H9 (cell line): ENCODE results near the gene ARL16. TPM values are rescaled to one million over a fixed set of nuclear protein-coding genes. Genes with fewer than 3 reads are reported as not detected.

Experiments
- DNase-seq: peaks from one replicate; pipeline ENCODE4 v3.0.0-alpha.2; 2017
- H2AFZ ChIP-seq: one replicate; pipeline ENCODE4 v1.6.1; 2013; ENCODE audit warnings: mild to moderate bottlenecking, low read length, control low read depth, moderate library complexity
- H2AK5ac ChIP-seq: 2 replicates; pipeline ENCODE4 v1.6.1; 2013; ENCODE audit warnings: low read length, control low read depth, mixed read lengths; ENCODE audit not compliant: insufficient read length
- H2BK120ac ChIP-seq: one replicate; pipeline ENCODE4 v1.6.1; 2013; ENCODE audit warnings: low read depth, mild to moderate bottlenecking, low read length, control low read depth, inconsistent platforms; ENCODE audit not compliant: poor library complexity, severe bottlenecking
- H2BK12ac ChIP-seq: 2 replicates; pipeline ENCODE4 v1.6.1; 2013; ENCODE audit warnings: low read length, control low read depth, mixed read lengths, low read depth; ENCODE audit not compliant: insufficient read length
- H2BK15ac ChIP-seq: 2 replicates; pipeline ENCODE4 v1.6.1; 2013; ENCODE audit warnings: low read depth, low read length, control low read depth
- H2BK20ac ChIP-seq: one replicate; pipeline ENCODE4 v1.6.1; 2013; ENCODE audit warnings: low read depth, mild to moderate bottlenecking, low read length, control low read depth, inconsistent platforms; ENCODE audit not compliant: poor library complexity, severe bottlenecking
- H2BK5ac ChIP-seq: 2 replicates; pipeline ENCODE4 v1.6.1; 2013; ENCODE audit warnings: low read length, control low read depth, mixed read lengths; ENCODE audit not compliant: insufficient read length
- H3K14ac ChIP-seq: 2 replicates; pipeline ENCODE4 v1.6.1; 2013; ENCODE audit warnings: low read length, control low read depth; ENCODE audit not compliant: insufficient read depth
- H3K18ac ChIP-seq: 2 replicates; pipeline ENCODE4 v1.6.1; 2013; ENCODE audit warnings: low read depth, mild to moderate bottlenecking, mixed read lengths, low read length, control low read depth; ENCODE audit not compliant: insufficient read length
- H3K23ac ChIP-seq: 2 replicates; pipeline ENCODE4 v1.6.1; 2013; ENCODE audit warnings: low read length, control low read depth, mixed read lengths, low read depth; ENCODE audit not compliant: insufficient read length
- H3K23me2 ChIP-seq: 2 replicates; pipeline ENCODE4 v1.6.1; 2013; ENCODE audit warnings: low read depth, mild to moderate bottlenecking, mixed read lengths, low read length, control low read depth; ENCODE audit not compliant: insufficient read length, poor library complexity, severe bottlenecking
- H3K27ac ChIP-seq: 2 replicates; pipeline ENCODE4 v1.5.1; 2013; ENCODE audit warnings: low read length, control low read depth, mixed read lengths, low read depth; ENCODE audit not compliant: insufficient read length
- H3K27me3 ChIP-seq: 2 replicates; pipeline ENCODE4 v1.6.1; 2013; ENCODE audit warnings: low read length, control low read depth, inconsistent platforms; ENCODE audit not compliant: insufficient read depth
- H3K4ac ChIP-seq: 2 replicates; pipeline ENCODE4 v1.6.1; 2013; ENCODE audit warnings: low read depth, mild to moderate bottlenecking, control low read depth, inconsistent platforms, low read length, moderate library complexity
- H3K4me1 ChIP-seq: 2 replicates; pipeline ENCODE4 v1.6.1; 2013; ENCODE audit warnings: low read length, control low read depth, inconsistent platforms; ENCODE audit not compliant: insufficient read depth
- H3K4me2 ChIP-seq: 2 replicates; pipeline ENCODE4 v1.6.1; 2013; ENCODE audit warnings: low read length, control low read depth, mixed read lengths; ENCODE audit not compliant: insufficient read length, insufficient read depth
- H3K56ac ChIP-seq: 2 replicates; pipeline ENCODE4 v1.6.1; 2013; ENCODE audit warnings: low read depth, mild to moderate bottlenecking, mixed read lengths, low read length, control low read depth; ENCODE audit not compliant: insufficient read length
- H3K79me1 ChIP-seq: 2 replicates; pipeline ENCODE4 v1.6.1; 2013; ENCODE audit warnings: low read depth, mild to moderate bottlenecking, moderate library complexity, low read length, control low read depth, inconsistent platforms; ENCODE audit not compliant: insufficient read depth, poor library complexity, severe bottlenecking
- H3K79me2 ChIP-seq: 2 replicates; pipeline ENCODE4 v1.6.1; 2013; ENCODE audit warnings: low read length, control low read depth, inconsistent platforms; ENCODE audit not compliant: insufficient read depth
- H3K9ac ChIP-seq: 2 replicates; pipeline ENCODE4 v1.6.1; 2013; ENCODE audit warnings: low read length, control low read depth, mixed read lengths; ENCODE audit not compliant: insufficient read length; ENCODE audit errors: extremely low read depth
- H3K9me3 ChIP-seq: one replicate; pipeline ENCODE4 v1.6.1; 2013; ENCODE audit warnings: low read depth, low read length, inconsistent platforms; ENCODE audit not compliant: control insufficient read depth
- H3T11ph ChIP-seq: one replicate; pipeline ENCODE4 v1.6.1; 2013; ENCODE audit warnings: mild to moderate bottlenecking, low read length, control low read depth, inconsistent platforms
- H4K20me1 ChIP-seq: one replicate; pipeline ENCODE4 v1.6.1; 2013; ENCODE audit not compliant: control insufficient read depth, insufficient read length, insufficient read depth
- H4K5ac ChIP-seq: 2 replicates; pipeline ENCODE4 v1.6.1; 2013; ENCODE audit warnings: low read depth, mild to moderate bottlenecking, mixed read lengths, low read length, control low read depth; ENCODE audit not compliant: insufficient read length
- H4K8ac ChIP-seq: replicated peaks from 2 replicates; pipeline ENCODE4 v1.6.1; 2013; ENCODE audit warnings: low read length, control low read depth, mixed read lengths, low read depth; ENCODE audit not compliant: insufficient read length
- H4K91ac ChIP-seq: 2 replicates; pipeline ENCODE4 v1.6.1; 2013; ENCODE audit warnings: low read depth, mild to moderate bottlenecking, moderate library complexity, mixed read lengths, low read length, control low read depth; ENCODE audit not compliant: insufficient read length
- H3K27ac Mint-ChIP-seq, 3 experiments: 2 replicates in 2 of 3; 3 replicates in 1 of 3; pipeline ENCODE4 v1.8.0; 2020 to 2021; ENCODE audit warnings: mixed read lengths in 3 of 3, mild to moderate bottlenecking in 1 of 3, moderate library complexity in 1 of 3
- H3K27me3 Mint-ChIP-seq: 2 replicates; pipeline ENCODE4 v1.8.0; 2021; ENCODE audit warnings: low read depth, mild to moderate bottlenecking, moderate library complexity, mixed read lengths
- H3K36me3 Mint-ChIP-seq, 3 experiments: 2 replicates in 2 of 3; 3 replicates in 1 of 3; pipeline ENCODE4 v1.8.0; 2020 to 2021; ENCODE audit warnings: low read depth in 3 of 3, mixed read lengths in 3 of 3; ENCODE audit not compliant: insufficient read depth in 1 of 3
- H3K4me1 Mint-ChIP-seq, 2 experiments: 2 replicates each; pipeline ENCODE4 v1.8.0; 2020; ENCODE audit warnings: mixed read lengths in 2 of 2
- H3K4me3 Mint-ChIP-seq, 2 experiments: 2 replicates in 1 of 2; 3 replicates in 1 of 2; pipeline ENCODE4 v1.8.0; 2020 to 2021; ENCODE audit warnings: mild to moderate bottlenecking in 2 of 2, mixed read lengths in 2 of 2, moderate library complexity in 1 of 2
- H3K9me3 Mint-ChIP-seq, 2 experiments: 2 replicates in 1 of 2; 3 replicates in 1 of 2; pipeline ENCODE4 v1.8.0; 2020; ENCODE audit warnings: mild to moderate bottlenecking in 2 of 2, mixed read lengths in 2 of 2, moderate library complexity in 1 of 2
- WGBS: extraction: QIAGEN DNeasy Blood & Tissue Kit; methylation state at CpG from one replicate; pipeline ENCODE4 v1.1.7; 2013; ENCODE audit warnings: missing lambda C conversion rate, low lambda C conversion rate, mixed read lengths; ENCODE audit not compliant: insufficient read length; ENCODE audit errors: extremely low coverage; 5-methylcytosine and 5-hydroxymethylcytosine counted together
- total RNA-seq: library from RNA; stranded (reverse); gene quantifications from 2 replicates; pipeline ENCODE4 v1.2.1, GENCODE V29; 2021
- TF ChIP-seq, protein P1 (sequence below): fragments of 200-600 bp; sonication (generic); conservative IDR thresholded peaks from 3 replicates; pipeline ENCODE4 v1.8.0; 2021; ENCODE audit warnings: antibody characterized with exemption, mild to moderate bottlenecking

Gene ARL16
- total RNA-seq, 1 experiment from 2014 or later, result 58.6 TPM

DNA sequence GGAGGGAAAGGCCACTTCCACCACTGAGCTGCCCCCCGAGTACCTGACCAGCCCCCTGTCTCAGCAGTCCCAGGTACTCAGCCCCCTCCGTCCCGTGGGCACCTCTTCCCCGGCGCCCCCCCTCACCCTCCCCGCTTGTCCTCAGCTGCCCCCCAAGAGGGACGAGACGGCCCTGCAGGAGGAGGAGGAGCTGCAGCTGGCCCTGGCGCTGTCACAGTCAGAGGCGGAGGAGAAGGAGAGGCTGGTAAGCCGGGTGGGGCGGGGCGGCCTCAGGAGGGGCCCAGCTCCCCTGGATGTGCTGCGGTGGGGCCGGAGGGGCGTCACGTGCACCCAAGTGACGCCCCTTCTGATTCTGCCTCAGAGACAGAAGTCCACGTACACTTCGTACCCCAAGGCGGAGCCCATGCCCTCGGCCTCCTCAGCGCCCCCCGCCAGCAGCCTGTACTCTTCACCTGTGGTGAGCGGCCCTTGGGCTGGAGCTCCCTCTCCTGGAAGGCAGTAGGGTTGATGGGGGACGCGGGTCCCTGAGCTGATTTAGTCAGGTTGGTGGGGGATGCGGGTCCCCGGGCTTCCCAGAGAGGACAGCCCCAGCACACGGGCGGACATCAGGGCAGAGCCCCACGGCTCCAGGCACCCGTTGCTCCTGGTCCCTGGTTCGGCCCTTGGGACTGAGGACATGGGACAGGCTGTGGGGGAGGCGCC lies 10.1 kb upstream of the ARL16 start:
- Histone ChIP-seq H3K23me2 (no peaks in the 10 kb centered on the region), H3K56ac (no peak overlapping the region), H2BK5ac (no peak overlapping the region), H3K18ac (no peak overlapping the region), H3K79me2 (peaks cover 2% of the 10 kb centered on the region; the same call in 1 of the 2 replicates), H4K91ac (no peak overlapping the region), H3K27me3 (no peaks in the 10 kb centered on the region), H4K5ac (no peak overlapping the region), H3K14ac (no peak overlapping the region), H2BK12ac (no peak overlapping the region), H3K23ac (no peak overlapping the region), H4K8ac (no peak overlapping the region), H2AK5ac (no peak overlapping the region), H3K4ac (no peak overlapping the region), H2BK120ac (no peak overlapping the region), H3K79me1 (no peaks in the 10 kb centered on the region), H4K20me1 (no peaks in the 10 kb centered on the region), H2BK20ac (no peak overlapping the region), H3K4me2 (no peak overlapping the region), H3K9ac (no peak overlapping the region), H3K4me1 (no peaks in the 10 kb centered on the region), H3K27ac (no peak overlapping the region), H3T11ph (no peak overlapping the region), H2AFZ (no peak overlapping the region), H3K9me3 (no peaks in the 10 kb centered on the region), H2BK15ac (no peak overlapping the region)
- no peaks in the 10 kb centered on the region for H3K4me1 Mint-ChIP-seq
- H3K27ac Mint-ChIP-seq, result no peak overlapping the region
- no CpG with 5 or more reads among the region's 35 CpGs for WGBS
- TF ChIP-seq, protein P1, sequence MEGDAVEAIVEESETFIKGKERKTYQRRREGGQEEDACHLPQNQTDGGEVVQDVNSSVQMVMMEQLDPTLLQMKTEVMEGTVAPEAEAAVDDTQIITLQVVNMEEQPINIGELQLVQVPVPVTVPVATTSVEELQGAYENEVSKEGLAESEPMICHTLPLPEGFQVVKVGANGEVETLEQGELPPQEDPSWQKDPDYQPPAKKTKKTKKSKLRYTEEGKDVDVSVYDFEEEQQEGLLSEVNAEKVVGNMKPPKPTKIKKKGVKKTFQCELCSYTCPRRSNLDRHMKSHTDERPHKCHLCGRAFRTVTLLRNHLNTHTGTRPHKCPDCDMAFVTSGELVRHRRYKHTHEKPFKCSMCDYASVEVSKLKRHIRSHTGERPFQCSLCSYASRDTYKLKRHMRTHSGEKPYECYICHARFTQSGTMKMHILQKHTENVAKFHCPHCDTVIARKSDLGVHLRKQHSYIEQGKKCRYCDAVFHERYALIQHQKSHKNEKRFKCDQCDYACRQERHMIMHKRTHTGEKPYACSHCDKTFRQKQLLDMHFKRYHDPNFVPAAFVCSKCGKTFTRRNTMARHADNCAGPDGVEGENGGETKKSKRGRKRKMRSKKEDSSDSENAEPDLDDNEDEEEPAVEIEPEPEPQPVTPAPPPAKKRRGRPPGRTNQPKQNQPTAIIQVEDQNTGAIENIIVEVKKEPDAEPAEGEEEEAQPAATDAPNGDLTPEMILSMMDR, result peak; percentile 53
- no peaks in the 10 kb centered on the region for H3K27me3 Mint-ChIP-seq
- H3K4me3 Mint-ChIP-seq, result no peak overlapping the region
- no peaks in the 10 kb centered on the region for H3K9me3 Mint-ChIP-seq
- DNase-seq, result peak; percentile 61
- peaks cover 39 to 78% (median 66%) of the 10 kb centered on the region in 3 experiments for H3K36me3 Mint-ChIP-seq
